Activated CD4-positive, alpha-beta T cell treated with anti-CD3 and anti-CD28 coated beads for 4 hours (primary cell): Measurements from ENCODE around the gene AVEN.
A peak's percentile ranks its signal among the peaks of the same experiment; 100 is the strongest.
"Not testable (repeated sequence)": the region's sequence is repeated elsewhere in the genome, so short reads cannot be mapped to it uniquely, and the experiment has no call there.

ENCODE experiments used
- DNase-seq, 2 donors: peaks; one replicate each; pipeline ENCODE4 v3.0.0-alpha.2; 2020

AVEN gene

DNA sequence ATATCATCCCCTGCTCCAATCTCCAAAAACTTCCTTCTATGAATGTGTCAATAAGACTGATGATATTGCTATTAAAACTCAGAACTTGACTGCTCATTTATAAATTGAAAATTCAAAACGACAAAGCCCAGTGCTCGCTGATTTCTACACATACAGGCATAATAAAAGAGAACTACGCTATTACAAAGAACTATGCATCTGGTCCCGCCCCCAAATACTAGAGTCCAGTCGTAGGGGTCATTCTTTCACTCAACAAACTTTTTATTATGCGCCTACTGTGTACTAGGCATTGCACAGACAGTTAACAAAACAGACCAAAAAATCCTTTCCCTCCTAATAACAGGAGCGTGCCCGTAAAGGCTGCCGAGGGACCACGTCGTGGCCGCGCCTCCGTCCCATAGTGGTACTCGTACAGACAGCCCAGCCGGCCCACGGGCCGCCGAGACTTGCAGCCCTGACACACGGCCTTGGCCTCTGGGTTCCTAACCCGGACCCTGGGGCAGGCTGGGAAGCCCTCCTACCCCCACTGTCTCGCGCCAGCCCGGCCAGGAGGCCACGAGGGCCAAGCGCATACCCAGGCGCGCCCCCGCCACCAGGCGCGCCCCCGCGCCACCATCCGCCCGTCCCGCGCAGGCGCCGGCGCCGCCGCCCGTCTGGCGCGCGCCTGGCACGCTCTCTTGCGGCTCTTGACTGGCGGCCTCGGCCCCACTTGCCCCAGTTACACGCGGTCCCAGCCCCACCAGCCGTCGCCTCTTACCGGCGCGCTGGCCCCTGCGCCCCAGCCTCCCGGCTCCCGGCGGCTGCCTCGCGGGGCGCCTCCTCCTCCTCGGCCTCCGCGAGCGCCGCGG is 757 bp downstream of the AVEN start:
- DNase-seq = peak; percentile 71 to 79

DNA sequence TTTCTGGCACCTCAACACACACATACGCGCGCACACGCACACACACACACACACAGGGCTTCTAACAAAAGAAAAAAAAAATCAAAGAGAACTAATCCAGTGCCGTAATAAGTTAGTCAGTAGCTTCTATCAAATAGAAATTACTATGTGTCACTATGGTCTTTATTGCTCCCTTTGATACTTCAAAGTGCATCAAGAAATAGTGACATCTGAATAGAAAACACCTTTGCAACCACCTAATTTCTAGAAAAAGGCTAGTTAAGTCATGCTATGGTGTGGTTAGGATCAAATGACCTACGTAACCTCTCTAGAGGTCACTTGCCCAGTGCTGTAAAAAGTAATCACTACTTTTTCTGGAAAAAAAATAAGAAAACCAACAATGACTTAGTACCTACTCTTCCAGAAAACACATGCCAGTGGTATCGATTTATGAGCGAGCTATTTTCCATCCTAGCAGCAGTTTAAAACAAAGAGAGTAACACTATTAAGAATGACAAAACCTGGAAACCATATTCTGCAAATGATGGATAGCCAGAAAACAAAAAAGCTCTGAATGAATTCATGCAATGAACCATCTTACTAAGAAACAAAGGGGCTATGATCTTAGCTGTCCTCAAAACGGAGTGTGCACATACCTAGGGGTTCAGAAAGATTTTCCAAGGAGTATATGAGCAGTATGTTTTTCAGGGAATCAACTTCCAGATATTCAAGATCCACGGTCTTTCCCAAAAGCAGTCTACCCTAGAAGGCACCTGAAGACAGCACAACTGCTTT is 6.8 kb downstream of the AVEN start:
- DNase-seq = peak in 1 of 2 donors; percentile 19

DNA sequence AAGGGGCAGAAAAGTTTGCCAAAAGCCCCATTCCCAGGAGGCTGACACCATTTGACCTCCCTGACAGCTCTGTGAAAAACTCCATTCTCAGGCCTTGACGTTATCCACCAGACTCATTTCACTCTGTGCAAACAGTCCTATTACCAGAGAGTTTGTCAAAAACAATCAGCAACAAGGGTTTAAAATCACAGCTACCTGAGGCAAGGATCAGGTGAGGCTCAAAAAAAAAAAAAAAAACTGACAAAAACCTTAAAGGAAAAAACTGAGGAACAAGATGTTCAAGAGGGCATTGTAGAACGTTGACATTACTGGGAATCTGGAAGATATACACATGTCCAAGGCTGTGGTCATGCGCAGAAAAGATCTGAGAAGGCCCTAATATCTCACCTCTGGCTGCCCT is 11.4 kb downstream of the AVEN start:
- no peak for DNase-seq

- DNase-seq = no peak
These were observed 13.8 kb downstream of the AVEN start for GRCh38 chr15:34025252-34025651.

- DNase-seq = no peak
These were observed 15.1 kb downstream of the AVEN start for GRCh38 chr15:34023907-34024306.

DNA sequence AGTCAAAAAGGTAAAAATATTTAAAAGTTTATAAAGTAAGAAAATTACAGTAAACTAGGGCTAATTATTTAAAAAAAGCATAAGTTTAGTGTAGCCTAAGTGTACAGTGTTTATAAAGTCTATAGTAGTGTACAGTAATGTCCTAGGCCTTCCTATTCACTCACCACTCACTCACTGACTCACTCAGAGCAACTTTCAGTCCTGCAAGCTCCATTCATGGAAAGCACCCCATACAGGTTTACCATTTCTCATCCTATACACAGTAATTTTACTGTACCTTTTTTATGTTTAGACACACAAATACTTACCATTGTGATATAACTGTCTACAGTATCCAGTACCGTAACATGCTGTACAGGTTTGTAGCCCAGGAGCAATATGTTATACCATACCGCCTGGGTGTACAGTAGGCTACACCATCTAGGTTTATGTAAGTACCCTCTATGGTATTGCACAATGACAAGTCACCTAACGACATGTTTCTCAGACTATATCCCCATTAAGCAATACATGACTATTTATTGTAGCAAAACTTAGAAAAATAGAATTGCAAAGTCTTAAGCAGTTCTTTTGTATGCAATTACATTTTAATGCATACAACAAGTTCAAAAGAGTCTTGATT is 19.5 kb downstream of the AVEN start:
- no peak for DNase-seq

DNA sequence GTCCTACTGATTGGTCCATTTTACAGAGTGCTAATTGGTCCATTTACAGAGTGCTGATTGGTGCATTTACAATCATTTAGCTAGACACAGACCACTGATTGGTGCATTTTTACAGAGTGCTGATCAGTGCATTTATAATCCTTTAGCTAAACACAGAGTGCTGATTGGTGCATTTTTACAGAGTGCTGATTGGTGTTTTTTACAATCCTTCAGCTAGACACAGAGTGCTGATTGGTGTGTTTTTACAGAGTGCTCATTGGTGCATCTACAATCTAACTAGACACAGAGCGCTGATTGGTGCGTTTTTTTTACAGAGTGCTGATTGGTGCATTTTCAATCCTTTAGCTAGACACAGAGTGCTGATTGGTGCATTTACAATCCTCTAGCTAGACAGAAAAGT is 20.3 kb downstream of the AVEN start:
- not testable (repeated sequence) for DNase-seq

DNA sequence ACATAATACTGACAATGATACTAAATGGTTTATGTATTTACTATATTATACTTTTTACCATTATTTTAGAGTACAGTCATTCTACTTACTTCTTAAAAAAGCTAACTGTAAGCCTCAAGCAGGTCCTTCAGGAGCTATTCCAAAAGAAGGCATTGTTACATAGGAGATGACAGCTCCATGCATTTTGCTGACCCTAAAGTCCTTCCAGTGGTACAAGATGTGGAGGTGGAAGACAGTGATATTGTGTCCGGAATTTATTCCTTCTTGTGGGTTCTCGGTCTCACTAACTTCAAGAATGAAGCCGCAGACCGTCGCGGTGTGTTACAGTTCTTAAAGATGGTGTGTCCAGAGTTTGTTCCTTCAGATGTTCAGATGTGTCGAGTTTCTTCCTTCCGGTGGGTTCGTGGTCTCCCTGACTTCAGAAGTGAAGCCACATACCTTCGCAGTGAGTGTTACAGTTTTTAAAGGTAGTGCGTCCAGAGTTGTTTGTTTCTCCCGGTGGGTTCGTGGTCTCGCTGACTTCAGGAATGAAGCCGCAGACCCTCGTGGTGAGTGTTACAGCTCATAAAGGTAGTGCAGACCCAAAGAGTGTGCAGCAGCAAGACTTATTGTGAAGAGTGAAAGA is 20.9 kb downstream of the AVEN start:
- no peak for DNase-seq

DNA sequence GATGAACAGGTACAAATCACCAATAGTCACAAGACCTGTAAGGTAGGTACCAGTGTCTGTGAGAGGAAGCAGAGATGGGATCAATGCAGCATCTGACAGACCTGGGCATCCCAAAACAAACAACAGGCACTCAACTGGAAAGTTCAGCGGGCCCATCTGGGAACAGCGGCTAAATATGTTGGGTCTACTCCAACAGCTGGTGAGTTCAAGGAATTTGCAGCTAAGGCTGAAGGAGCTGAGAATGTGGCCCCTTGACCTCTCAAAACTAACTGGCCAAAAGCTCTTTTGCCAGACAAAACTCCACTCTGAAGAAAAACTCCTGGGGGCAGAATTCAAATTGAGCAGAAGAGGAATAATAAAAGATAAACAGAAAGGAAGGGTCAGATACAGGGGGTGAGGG is 24.4 kb downstream of the AVEN start:
- DNase-seq = no peak

DNA sequence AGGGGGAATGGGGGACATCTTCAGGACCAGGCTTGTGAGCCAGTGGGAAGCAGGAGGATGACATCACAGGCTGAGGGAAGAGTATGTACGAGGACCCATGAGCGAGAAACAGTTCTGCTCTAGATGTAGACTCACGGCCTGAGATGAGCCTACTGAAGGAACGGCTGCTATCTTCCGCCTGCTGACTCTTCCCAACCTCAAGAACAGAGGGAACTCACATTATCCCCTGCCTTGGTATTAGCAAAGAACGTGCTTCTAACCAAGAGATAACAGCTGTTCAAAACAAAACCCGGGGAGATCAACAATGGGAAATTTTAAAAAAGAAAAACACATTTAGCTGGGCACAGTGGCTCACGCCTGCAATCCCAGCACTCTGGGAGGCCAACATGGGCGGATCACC is 25.3 kb downstream of the AVEN start:
- DNase-seq = no peak

DNA sequence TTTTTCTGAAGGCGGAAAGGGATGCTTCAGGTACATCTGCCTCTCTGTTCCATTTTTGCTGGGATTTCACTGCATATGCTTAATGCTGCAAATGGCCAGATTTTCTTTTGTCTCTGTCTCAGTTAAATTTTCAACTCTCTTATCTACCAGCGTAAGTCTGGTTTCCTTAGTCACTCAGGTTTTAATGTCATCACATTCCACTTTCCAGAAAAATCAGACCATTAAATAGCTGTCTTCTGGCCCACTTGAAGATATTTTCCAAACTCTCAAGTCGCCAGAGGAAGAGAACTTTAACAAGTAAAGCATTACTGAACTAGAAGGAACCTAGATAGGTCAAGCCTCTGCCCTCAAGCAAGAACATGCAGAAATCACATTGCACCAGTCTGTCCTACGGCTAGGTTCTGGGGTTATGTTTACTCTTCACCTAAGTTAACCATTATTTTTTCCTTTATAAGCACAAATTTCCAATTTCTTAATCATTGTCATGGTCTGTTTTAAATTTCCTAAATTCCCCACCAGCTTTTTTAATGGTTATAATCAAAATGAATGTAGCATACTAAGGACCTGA is 26.5 kb downstream of the AVEN start:
- DNase-seq = no peak

- DNase-seq = no peak
These were observed 27.5 kb downstream of the AVEN start for GRCh38 chr15:34011481-34011880.

- no peak for DNase-seq
These were observed 28.1 kb downstream of the AVEN start for GRCh38 chr15:34010921-34011320.

- DNase-seq = no peak
These were observed 29.3 kb downstream of the AVEN start for GRCh38 chr15:34009656-34010055.

DNA sequence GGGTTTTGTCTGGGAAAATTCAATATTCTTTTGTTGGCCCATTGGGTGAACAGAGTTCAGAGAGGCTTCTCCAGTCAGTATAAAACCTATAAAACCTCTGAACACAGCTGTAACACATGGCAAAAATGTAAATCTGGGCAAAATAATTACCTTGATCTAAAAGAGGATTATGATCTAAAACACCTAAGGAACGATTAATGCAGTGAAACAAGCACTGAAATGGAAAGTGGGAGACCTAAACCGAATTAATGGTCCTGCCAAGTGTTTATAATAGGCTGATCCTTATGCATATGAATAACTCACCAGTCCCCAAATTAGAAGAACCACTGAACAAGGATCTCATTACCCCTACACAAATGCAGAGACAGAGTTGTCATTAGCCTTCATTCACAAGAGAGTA is 32.6 kb downstream of the AVEN start:
- no peak for DNase-seq

DNA sequence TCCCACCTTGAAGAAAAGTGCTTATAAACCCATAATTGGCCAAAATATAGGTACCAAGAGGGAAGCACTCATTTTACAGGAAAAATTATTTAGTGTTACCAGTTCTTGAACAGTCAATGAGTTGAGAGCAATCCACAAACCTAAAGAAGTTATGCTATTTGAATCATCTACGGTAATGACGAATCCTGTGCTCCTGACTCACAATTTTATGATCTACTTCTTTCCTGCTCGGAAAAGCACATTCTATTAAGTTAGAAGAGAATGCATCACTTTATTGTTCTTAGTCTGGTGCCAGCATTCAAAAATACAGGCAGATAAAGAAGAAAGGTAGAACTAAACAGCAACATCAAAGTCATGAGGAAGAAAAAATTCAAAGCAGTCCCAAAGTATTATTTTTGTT is 37.5 kb downstream of the AVEN start:
- no peak for DNase-seq

- not testable (repeated sequence) for DNase-seq
These were observed 43.3 kb downstream of the AVEN start for GRCh38 chr15:33995666-33996065.

DNA sequence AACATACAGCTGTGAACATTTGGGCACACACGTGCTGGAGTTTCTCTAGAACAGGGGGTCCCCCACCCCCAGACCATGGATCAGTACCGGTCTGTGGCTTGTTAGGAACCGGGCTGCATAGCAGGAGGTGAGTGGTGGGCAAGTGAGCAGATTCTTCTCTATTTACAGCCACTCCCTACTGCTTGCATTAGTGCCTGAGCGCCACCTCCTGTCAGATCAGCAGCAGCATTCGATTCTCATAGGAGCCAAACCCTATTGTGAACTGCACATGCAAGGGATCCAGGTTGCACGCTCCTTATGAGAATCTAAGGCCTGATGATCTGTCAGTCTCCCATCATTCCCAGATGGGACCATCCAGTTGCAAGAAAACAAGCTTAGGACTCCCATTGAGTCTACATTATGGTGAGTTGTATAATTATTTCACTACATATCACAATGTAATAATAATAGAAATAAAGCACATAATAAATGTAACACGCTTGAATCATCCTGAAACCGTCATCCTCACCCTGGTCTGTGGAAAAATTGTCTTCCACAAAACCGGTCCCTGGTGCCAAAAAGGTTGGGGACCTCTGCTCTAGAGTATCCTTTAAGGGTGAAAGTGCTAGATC is 44.9 kb downstream of the AVEN start:
- DNase-seq = no peak

DNA sequence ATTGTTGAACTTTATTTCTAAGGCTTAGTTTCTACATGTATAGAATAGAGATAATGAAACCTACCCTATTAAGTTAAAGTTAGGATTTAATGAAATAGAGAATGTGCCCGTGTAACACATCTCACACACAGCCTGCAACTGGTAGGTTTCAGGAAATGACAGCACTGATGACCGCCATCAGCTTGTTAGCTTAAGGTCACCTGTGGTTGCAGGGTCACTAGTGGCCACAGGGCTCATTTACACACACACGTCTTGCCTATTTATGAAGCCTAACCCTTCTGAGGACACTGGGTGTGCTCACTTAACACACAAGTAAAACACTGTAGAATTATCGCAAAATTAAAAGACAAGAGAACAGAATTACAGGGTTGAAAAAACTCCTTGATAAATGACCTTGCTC is 50.6 kb downstream of the AVEN start:
- no peak for DNase-seq

DNA sequence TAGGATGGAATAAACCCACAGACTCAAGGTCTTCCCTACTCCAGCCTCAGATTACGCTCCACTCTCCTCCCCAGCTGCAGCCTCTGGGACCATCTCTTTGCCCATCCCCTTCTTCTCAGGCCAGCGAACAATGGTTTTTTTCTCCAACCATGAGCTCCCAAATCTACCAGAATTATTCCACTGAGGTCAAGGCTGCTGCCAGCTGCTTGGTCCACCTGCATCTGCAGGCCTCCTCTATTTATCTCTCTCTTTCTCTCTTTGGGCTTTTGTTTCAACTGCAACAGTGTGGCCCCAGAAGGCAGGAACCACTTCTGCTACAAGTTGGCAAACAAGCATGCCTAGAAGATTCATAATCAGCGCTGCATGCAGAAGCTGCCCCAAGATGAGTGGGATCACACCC is 51.6 kb downstream of the AVEN start:
- DNase-seq = no peak

- no peak for DNase-seq
These were observed 53.3 kb downstream of the AVEN start for GRCh38 chr15:33985751-33986150.

DNA sequence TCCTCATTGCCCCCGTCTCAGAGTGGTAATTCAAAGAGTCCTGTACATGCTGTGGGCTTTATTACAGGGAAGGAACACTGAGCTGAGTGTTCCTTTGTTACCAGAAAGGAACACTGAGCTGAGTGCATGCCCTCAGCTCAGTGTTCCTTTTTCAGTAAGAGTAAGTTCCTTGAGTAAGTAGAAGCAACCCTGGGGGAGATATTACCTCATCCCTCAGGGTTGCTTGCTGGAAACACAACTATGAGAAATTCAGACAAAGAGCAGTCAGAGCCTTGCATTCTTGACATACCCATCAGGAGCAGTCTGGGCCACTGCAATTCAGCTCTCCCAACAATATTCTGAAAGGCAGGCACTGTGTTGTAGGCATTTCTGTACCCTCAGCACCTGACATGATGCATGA is 53.7 kb downstream of the AVEN start:
- no peak for DNase-seq

DNA sequence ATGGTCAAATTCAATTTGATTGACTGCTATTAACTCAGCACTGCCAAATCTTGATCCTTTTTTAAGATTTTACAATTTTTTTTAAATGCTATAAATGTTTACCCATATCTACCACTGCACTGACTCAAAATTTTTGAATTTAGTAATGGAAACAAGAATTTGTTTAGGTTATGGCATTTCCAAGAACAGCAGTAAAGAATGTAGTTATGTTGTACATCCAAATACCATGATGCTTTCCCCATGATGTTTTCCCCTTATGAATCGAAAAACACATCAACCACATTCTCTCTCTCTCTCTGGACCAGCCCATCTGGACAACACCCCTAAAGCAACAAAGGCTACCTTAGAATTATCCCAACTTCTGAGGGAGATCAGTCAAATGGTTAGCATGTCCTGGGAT is 56.5 kb downstream of the AVEN start:
- DNase-seq = no peak
